Uterus (tissue), 4 donors: ENCODE results near the gene GPX2. TPM values are rescaled to one million over a fixed set of nuclear protein-coding genes. Genes with fewer than 3 reads are reported as not detected.

Source experiments
- DNase-seq, 2 donors: peaks; one replicate each; pipeline ENCODE4 v3.0.0-alpha.2; 2019 to 2020
- H3K27ac ChIP-seq, 2 donors: fragments of 200-600 bp; sonication (generic); 1 replicate in 1 of 2; 2 replicates in 1 of 2; pipeline ENCODE4 v1.5.1; 2016 to 2018
- H3K27me3 ChIP-seq, 2 donors: fragments of 200-600 bp; sonication (generic); one replicate each; pipeline ENCODE4 v1.5.1; 2018 to 2019; ENCODE audit warnings: control low read depth in 1 of 2
- H3K36me3 ChIP-seq, 2 donors: fragments of 200-600 bp; sonication (generic); one replicate each; pipeline ENCODE4 v1.5.1; 2019; ENCODE audit warnings: control low read depth in 1 of 2
- H3K4me1 ChIP-seq, 2 donors: fragments of 200-600 bp; sonication (generic); one replicate each; pipeline ENCODE4 v1.5.1; 2018 to 2019; ENCODE audit warnings: control low read depth in 1 of 2
- H3K4me3 ChIP-seq, 2 donors: fragments of 200-600 bp; sonication (generic); 1 replicate in 1 of 2; 2 replicates in 1 of 2; pipeline ENCODE4 v1.5.1; 2018 to 2019; ENCODE audit warnings: mild to moderate bottlenecking in 1 of 2
- H3K9me3 ChIP-seq, 2 donors: fragments of 200-600 bp; sonication (generic); one replicate each; pipeline ENCODE4 v1.5.1; 2019; ENCODE audit warnings: control low read depth in 1 of 2
- CTCF ChIP-seq, 4 experiments: fragments of 200-600 bp in 2 of 4; fragments of 450-650 bp in 2 of 4; sonication (generic) in 2 of 4; IDR thresholded peaks; one replicate each; pipeline ENCODE4 v1.5.1; 2016 to 2019; ENCODE audit warnings: antibody characterized with exemption in 4 of 4, mild to moderate bottlenecking in 2 of 4, moderate library complexity in 1 of 4
- POLR2A ChIP-seq, 2 donors: fragments of 450-650 bp; IDR thresholded peaks; one replicate each; pipeline ENCODE4 v1.6.1; 2016; ENCODE audit warnings: antibody characterized with exemption in 2 of 2, mild to moderate bottlenecking in 1 of 2, moderate library complexity in 1 of 2
- intact Hi-C: fragments of 100-400 bp; cut with DNase I; formaldehyde crosslinking; loops from one replicate; pipeline ENCODE4 v1.15.1; 2023; ENCODE audit warnings: low total_unique reads
- total RNA-seq, 4 donors: library from RNA; depleted of rRNA in 3 of 4; stranded (reverse); fragments of >200 nt in 3 of 4; gene quantifications; one replicate each; pipeline versions ENCODE4 v1.1.0 to v1.2.4, GENCODE V29; 2014 to 2023
- donor health status: DM: yes; HTN: yes; CAD: no.

The GPX2 gene
- total RNA-seq, 4 donors from 2014 or later = 0.29 TPM; not detected in 3

GRCh38 chr14:64940336-64940910, 2.1 kb downstream of the GPX2 start:
- H3K27me3 ChIP-seq = no peaks in the 10 kb centered on the region
- no peaks in the 10 kb centered on the region for H3K9me3 ChIP-seq
- TF ChIP-seq POLR2A (IDR thresholded peaks at IDR 0.05) (no peak), CTCF (IDR thresholded peaks at IDR 0.05) (no peak)
- intact Hi-C loops = no loop called here
- DNase-seq = no peak
- no peak overlapping the region for H3K4me3 ChIP-seq
- no peak overlapping the region for H3K27ac ChIP-seq
- no peaks in the 10 kb centered on the region for H3K36me3 ChIP-seq
- no peaks in the 10 kb centered on the region for H3K4me1 ChIP-seq

- Histone ChIP-seq H3K27ac (no peak overlapping the region), H3K9me3 (no peaks in the 10 kb centered on the region), H3K4me1 (no peaks in the 10 kb centered on the region), H3K36me3 (no peaks in the 10 kb centered on the region), H3K27me3 (no peaks in the 10 kb centered on the region), H3K4me3 (no peak overlapping the region)
- TF ChIP-seq CTCF (IDR thresholded peaks at IDR 0.05) (no peak), POLR2A (IDR thresholded peaks at IDR 0.05) (no peak)
- no peak for DNase-seq
- intact Hi-C loops = no loop called here
Measured at GRCh38 chr14:64939817-64940190, 2.7 kb downstream of the GPX2 start.

GRCh38 chr14:64938972-64939816, 3.4 kb downstream of the GPX2 start:
- H3K27me3 ChIP-seq = no peaks in the 10 kb centered on the region
- TF ChIP-seq POLR2A (IDR thresholded peaks at IDR 0.05) = no peak
- no peak for TF ChIP-seq CTCF (IDR thresholded peaks at IDR 0.05)
- intact Hi-C loops = no loop called here
- H3K4me3 ChIP-seq = no peak overlapping the region
- H3K4me1 ChIP-seq = no peaks in the 10 kb centered on the region
- no peak for DNase-seq
- no peaks in the 10 kb centered on the region for H3K36me3 ChIP-seq
- no peaks in the 10 kb centered on the region for H3K9me3 ChIP-seq
- H3K27ac ChIP-seq = no peak overlapping the region

GRCh38 chr14:64937821-64938193, 4.7 kb downstream of the GPX2 start:
- DNase-seq = no peak
- intact Hi-C loops = no loop called here
- no peaks in the 10 kb centered on the region for H3K36me3 ChIP-seq
- no peak overlapping the region for H3K4me3 ChIP-seq
- H3K27me3 ChIP-seq = no peaks in the 10 kb centered on the region
- no peaks in the 10 kb centered on the region for H3K9me3 ChIP-seq
- no peaks in the 10 kb centered on the region for H3K4me1 ChIP-seq
- no peak overlapping the region for H3K27ac ChIP-seq
- TF ChIP-seq CTCF (IDR thresholded peaks at IDR 0.05) = peak in 3 of 4 experiments; percentile 23 to 45 (median 36)
- TF ChIP-seq POLR2A (IDR thresholded peaks at IDR 0.05) = no peak

GRCh38 chr14:64937171-64937820, 5.2 kb downstream of the GPX2 start:
- no peak overlapping the region for H3K4me3 ChIP-seq
- H3K27me3 ChIP-seq = no peaks in the 10 kb centered on the region
- peak in 1 of 2 donors; percentile 35 for DNase-seq
- intact Hi-C loops = no loop called here
- no peaks in the 10 kb centered on the region for H3K4me1 ChIP-seq
- no peak overlapping the region for H3K27ac ChIP-seq
- H3K9me3 ChIP-seq = no peaks in the 10 kb centered on the region
- TF ChIP-seq CTCF (IDR thresholded peaks at IDR 0.05) (no peak), POLR2A (IDR thresholded peaks at IDR 0.05) (no peak)
- no peaks in the 10 kb centered on the region for H3K36me3 ChIP-seq
